Measurements from ENCODE around the gene FBXO47. TPM values are rescaled to one million over a fixed set of nuclear protein-coding genes. Genes with fewer than 3 reads are reported as not detected.

The FBXO47 gene
- total and polyA plus RNA-seq, 2 donors (not counting 1 experiment from before 2014, with no cell fraction given), result not detected

DNA sequence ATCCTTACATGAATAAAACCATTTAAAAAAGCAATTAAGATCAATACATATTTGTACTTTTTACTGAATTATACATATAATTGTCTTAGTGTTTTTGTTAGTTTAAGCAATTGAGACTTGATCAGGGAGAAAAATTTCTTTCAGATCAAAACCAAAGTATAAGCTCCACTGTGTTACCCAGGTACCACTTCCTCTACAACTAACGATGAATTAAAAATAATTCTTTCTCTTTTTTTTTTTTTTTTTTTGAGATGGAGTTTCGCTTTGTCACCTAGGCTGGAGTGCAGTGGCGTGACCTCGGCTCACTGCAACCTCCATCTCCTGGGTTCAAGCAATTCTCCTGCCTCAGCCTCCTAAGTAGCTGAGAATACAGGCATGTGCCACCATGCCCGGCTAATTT is 6.8 kb downstream of the FBXO47 start:
- Histone ChIP-seq H3K36me3 (replicated peaks in 1 of 2; ENCODE audit: control extremely low read depth in 1 of 2, control insufficient read depth in 1 of 2, extremely low read depth in 1 of 2, insufficient read depth in 2 of 2, low read length in 1 of 2) (no peaks in the 10 kb centered on the region), H3K4me1 (ENCODE audit: control insufficient read depth in 2 of 2, insufficient read depth in 2 of 2, low read length in 2 of 2) (no peaks in the 10 kb centered on the region), H3K27ac (ENCODE audit: low read length in 2 of 2) (no peak overlapping the region), H3K27me3 (replicated peaks in 1 of 4; ENCODE audit: control extremely low read depth in 1 of 4, control insufficient read depth in 3 of 4, insufficient read depth in 4 of 4, low read length in 3 of 4) (no peaks in the 10 kb centered on the region), H3K4me3 (ENCODE audit: control extremely low read depth in 1 of 5, extremely low read depth in 1 of 5, insufficient read depth in 1 of 5, low read depth in 2 of 5, low read length in 4 of 5) (no peak overlapping the region), H4K20me1 (ENCODE audit: control insufficient read depth, insufficient read depth, low read length, poor library complexity, severe bottlenecking) (no peaks in the 10 kb centered on the region), H2AFZ (ENCODE audit: insufficient read depth, low read depth, low read length, poor library complexity, severe bottlenecking) (no peak overlapping the region), H3K9ac (ENCODE audit: low read length) (no peak overlapping the region), H3K4me2 (replicated peaks; ENCODE audit: low read depth, low read length, poor library complexity, severe bottlenecking) (no peak overlapping the region), H3K9me3 (ENCODE audit: control extremely low read depth in 1 of 3, control insufficient read depth in 2 of 3, insufficient read depth in 1 of 3, low read length in 2 of 3) (no peaks in the 10 kb centered on the region), H3K79me2 (ENCODE audit: control insufficient read depth, insufficient read depth, low read length) (no peaks in the 10 kb centered on the region)
- CTCF ChIA-PET, result no interaction called here
- TF ChIP-seq, protein P1, sequence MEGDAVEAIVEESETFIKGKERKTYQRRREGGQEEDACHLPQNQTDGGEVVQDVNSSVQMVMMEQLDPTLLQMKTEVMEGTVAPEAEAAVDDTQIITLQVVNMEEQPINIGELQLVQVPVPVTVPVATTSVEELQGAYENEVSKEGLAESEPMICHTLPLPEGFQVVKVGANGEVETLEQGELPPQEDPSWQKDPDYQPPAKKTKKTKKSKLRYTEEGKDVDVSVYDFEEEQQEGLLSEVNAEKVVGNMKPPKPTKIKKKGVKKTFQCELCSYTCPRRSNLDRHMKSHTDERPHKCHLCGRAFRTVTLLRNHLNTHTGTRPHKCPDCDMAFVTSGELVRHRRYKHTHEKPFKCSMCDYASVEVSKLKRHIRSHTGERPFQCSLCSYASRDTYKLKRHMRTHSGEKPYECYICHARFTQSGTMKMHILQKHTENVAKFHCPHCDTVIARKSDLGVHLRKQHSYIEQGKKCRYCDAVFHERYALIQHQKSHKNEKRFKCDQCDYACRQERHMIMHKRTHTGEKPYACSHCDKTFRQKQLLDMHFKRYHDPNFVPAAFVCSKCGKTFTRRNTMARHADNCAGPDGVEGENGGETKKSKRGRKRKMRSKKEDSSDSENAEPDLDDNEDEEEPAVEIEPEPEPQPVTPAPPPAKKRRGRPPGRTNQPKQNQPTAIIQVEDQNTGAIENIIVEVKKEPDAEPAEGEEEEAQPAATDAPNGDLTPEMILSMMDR (IDR thresholded peaks at IDR 0.05), result no peak
- TF ChIP-seq EZH2 (IDR thresholded peaks at IDR 0.05; ENCODE audit: borderline replicate concordance, insufficient read depth, low read depth, low read length, poor library complexity, severe bottlenecking), result no peak
- H3K27ac Mint-ChIP-seq, result no peak overlapping the region
- intact Hi-C loops (cut with micrococcal nuclease), result no loop called here
- DNase-seq (no peak), ATAC-seq (ENCODE audit: low read depth) (no peak)
- no peaks in the 10 kb centered on the region for H3K4me1 Mint-ChIP-seq
- H3K9me3 Mint-ChIP-seq (ENCODE audit: insufficient read depth), result no peaks in the 10 kb centered on the region
- 80% methylated on average over 1 of the region's 5 CpGs for WGBS (ENCODE audit: insufficient coverage)
- POLR2A ChIA-PET, result interaction anchor here (0.7 kb wide), 1 partner anchor 129 kb away, joined by 3 read pairs; no protein-coding TSS in a partner anchor
- no peaks in the 10 kb centered on the region for H3K27me3 Mint-ChIP-seq
- H3K4me3 Mint-ChIP-seq, result no peak overlapping the region

DNA sequence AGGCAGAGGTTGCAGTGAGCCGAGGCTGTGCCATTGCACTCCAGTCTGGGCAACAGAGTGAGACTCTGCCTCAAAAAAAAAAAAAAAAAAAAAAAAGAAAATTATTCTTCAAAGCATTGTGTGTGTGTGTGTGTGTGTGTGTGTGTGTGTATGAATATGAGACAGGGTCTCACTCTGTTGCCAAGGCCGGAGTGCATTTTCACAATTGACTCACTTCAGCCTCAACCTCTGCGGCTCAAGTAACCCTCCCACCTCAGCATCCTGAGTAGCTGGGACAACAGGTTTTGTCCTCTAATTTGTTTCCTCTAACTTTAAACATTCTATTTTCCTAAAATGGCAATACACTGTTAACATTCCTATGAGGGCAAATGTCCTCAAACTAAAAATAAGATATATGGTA is 7.7 kb downstream of the FBXO47 start:
- Histone ChIP-seq H2AFZ (ENCODE audit: insufficient read depth, low read depth, low read length, poor library complexity, severe bottlenecking) (no peak overlapping the region), H3K9me3 (ENCODE audit: control extremely low read depth in 1 of 3, control insufficient read depth in 2 of 3, insufficient read depth in 1 of 3, low read length in 2 of 3) (no peaks in the 10 kb centered on the region), H3K9ac (ENCODE audit: low read length) (no peak overlapping the region), H3K4me2 (replicated peaks; ENCODE audit: low read depth, low read length, poor library complexity, severe bottlenecking) (no peak overlapping the region), H3K79me2 (ENCODE audit: control insufficient read depth, insufficient read depth, low read length) (no peaks in the 10 kb centered on the region), H3K27ac (ENCODE audit: low read length in 2 of 2) (no peak overlapping the region), H3K4me1 (ENCODE audit: control insufficient read depth in 2 of 2, insufficient read depth in 2 of 2, low read length in 2 of 2) (no peaks in the 10 kb centered on the region), H3K36me3 (replicated peaks in 1 of 2; ENCODE audit: control extremely low read depth in 1 of 2, control insufficient read depth in 1 of 2, extremely low read depth in 1 of 2, insufficient read depth in 2 of 2, low read length in 1 of 2) (no peaks in the 10 kb centered on the region), H4K20me1 (ENCODE audit: control insufficient read depth, insufficient read depth, low read length, poor library complexity, severe bottlenecking) (no peaks in the 10 kb centered on the region), H3K4me3 (ENCODE audit: control extremely low read depth in 1 of 5, extremely low read depth in 1 of 5, insufficient read depth in 1 of 5, low read depth in 2 of 5, low read length in 4 of 5) (no peak overlapping the region), H3K27me3 (replicated peaks in 1 of 4; ENCODE audit: control extremely low read depth in 1 of 4, control insufficient read depth in 3 of 4, insufficient read depth in 4 of 4, low read length in 3 of 4) (no peaks in the 10 kb centered on the region)
- Mint-ChIP-seq H3K27me3 (no peaks in the 10 kb centered on the region), H3K4me1 (no peaks in the 10 kb centered on the region), H3K4me3 (no peak overlapping the region), H3K27ac (no peak overlapping the region), H3K9me3 (ENCODE audit: insufficient read depth) (no peaks in the 10 kb centered on the region)
- intact Hi-C loops (cut with micrococcal nuclease), result no loop called here
- no peak for TF ChIP-seq EZH2 (IDR thresholded peaks at IDR 0.05; ENCODE audit: borderline replicate concordance, insufficient read depth, low read depth, low read length, poor library complexity, severe bottlenecking)
- TF ChIP-seq, protein P1 (IDR thresholded peaks at IDR 0.05), result no peak
- POLR2A ChIA-PET, result no interaction called here
- WGBS (ENCODE audit: insufficient coverage), result no CpG with 5 or more reads among the region's 3 CpGs
- ATAC-seq (ENCODE audit: low read depth) (no peak), DNase-seq (no peak)
- CTCF ChIA-PET, result no interaction called here
